Measurements from ENCODE around the gene ARFGAP1.

The ARFGAP1 gene

DNA sequence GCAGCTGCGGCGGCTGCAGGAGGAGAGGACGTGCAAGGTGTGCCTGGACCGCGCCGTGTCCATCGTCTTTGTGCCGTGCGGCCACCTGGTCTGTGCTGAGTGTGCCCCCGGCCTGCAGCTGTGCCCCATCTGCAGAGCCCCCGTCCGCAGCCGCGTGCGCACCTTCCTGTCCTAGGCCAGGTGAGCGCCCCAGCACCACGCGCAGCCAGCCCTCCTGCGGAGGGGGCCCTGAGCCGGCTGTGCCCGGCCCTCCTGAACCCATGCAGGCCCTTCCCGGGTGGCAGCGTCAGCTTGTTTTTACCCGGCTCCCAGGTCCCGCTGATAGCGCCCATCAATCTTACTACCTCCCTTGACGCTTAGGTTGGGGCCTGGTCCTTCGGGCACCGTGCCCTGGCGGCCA, 33.2 kb upstream of the ARFGAP1 start:
- in situ Hi-C loops (cut with HindIII; ENCODE audit: low sequenced_read_pairs) = no loop called here
- DNase-seq (ENCODE audit: low read depth, low spot score) = no peak
- H3K4me3 ChIP-seq (ENCODE audit: low read depth, low read length) = no peak overlapping the region
- TF ChIP-seq, protein P1, sequence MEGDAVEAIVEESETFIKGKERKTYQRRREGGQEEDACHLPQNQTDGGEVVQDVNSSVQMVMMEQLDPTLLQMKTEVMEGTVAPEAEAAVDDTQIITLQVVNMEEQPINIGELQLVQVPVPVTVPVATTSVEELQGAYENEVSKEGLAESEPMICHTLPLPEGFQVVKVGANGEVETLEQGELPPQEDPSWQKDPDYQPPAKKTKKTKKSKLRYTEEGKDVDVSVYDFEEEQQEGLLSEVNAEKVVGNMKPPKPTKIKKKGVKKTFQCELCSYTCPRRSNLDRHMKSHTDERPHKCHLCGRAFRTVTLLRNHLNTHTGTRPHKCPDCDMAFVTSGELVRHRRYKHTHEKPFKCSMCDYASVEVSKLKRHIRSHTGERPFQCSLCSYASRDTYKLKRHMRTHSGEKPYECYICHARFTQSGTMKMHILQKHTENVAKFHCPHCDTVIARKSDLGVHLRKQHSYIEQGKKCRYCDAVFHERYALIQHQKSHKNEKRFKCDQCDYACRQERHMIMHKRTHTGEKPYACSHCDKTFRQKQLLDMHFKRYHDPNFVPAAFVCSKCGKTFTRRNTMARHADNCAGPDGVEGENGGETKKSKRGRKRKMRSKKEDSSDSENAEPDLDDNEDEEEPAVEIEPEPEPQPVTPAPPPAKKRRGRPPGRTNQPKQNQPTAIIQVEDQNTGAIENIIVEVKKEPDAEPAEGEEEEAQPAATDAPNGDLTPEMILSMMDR (IDR thresholded peaks at IDR 0.05; ENCODE audit: low read depth, low read length) = no peak

DNA sequence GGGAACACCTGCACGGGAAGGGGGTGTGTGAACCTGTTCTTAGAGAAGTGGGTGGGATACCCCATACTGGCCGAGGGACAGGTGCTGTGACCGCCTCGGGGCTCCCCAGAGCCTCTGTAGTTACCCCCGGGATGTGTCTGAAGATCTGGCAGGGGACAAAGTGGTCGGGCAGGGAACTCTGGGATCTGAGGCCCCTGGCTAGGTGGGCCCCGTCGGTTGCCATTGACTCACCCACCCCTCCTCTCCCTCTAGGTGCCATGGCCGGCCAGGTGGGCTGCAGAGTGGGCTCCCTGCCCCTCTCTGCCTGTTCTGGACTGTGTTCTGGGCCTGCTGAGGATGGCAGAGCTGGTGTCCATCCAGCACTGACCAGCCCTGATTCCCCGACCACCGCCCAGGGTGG, 32.6 kb upstream of the ARFGAP1 start:
- DNase-seq (ENCODE audit: low read depth, low spot score) = no peak
- TF ChIP-seq, protein P1 (IDR thresholded peaks at IDR 0.05; ENCODE audit: low read depth, low read length) = no peak
- no peak overlapping the region for H3K4me3 ChIP-seq (ENCODE audit: low read depth, low read length)
- in situ Hi-C loops (cut with HindIII; ENCODE audit: low sequenced_read_pairs) = no loop called here

DNA sequence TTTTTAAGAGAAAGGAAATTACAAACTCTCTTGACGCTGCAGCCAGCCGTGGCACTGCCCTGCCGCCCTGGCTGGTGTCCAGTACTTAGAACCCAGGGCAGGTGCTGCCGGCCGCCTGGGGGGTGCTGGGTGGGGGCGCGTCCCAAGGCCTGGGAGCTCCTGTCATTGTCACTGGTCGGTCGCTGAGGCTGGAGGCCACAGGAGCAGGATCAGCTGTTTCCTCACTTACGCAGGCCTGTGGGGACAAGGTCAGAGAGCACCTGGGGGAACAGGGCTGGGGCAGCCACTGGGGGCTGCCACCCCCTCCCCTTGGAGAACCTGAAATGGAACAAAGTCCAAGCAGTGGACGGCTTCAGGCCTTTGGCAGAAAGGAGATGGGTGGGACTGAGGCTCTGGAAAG, 31.3 kb upstream of the ARFGAP1 start:
- no peak overlapping the region for H3K4me3 ChIP-seq (ENCODE audit: low read depth, low read length)
- TF ChIP-seq, protein P1 (IDR thresholded peaks at IDR 0.05; ENCODE audit: low read depth, low read length) = no peak
- DNase-seq (ENCODE audit: low read depth, low spot score) = no peak
- in situ Hi-C loops (cut with HindIII; ENCODE audit: low sequenced_read_pairs) = no loop called here

DNA sequence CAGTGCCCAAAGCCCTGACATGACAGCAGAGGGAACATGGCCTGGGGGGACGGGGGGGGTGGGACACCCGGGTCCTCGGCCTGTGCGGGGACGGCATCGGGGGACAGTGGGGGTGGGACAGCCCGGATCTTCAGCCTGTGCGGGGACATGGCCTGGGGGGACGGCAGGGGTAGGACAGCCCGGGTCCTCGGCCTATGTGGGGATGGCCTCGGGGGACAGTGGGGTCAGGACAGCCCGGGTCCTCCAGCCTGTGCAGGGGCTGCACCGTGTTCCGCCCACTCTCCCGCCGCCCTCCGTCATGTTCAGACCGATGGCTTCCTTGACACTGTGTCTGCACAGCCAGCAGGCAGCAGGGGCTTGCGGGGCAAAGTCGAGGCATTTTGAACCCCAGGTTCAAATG, 29.9 kb upstream of the ARFGAP1 start:
- TF ChIP-seq, protein P1 (IDR thresholded peaks at IDR 0.05; ENCODE audit: low read depth, low read length) = no peak
- no peak overlapping the region for H3K4me3 ChIP-seq (ENCODE audit: low read depth, low read length)
- no peak for DNase-seq (ENCODE audit: low read depth, low spot score)
- in situ Hi-C loops (cut with HindIII; ENCODE audit: low sequenced_read_pairs) = no loop called here

DNA sequence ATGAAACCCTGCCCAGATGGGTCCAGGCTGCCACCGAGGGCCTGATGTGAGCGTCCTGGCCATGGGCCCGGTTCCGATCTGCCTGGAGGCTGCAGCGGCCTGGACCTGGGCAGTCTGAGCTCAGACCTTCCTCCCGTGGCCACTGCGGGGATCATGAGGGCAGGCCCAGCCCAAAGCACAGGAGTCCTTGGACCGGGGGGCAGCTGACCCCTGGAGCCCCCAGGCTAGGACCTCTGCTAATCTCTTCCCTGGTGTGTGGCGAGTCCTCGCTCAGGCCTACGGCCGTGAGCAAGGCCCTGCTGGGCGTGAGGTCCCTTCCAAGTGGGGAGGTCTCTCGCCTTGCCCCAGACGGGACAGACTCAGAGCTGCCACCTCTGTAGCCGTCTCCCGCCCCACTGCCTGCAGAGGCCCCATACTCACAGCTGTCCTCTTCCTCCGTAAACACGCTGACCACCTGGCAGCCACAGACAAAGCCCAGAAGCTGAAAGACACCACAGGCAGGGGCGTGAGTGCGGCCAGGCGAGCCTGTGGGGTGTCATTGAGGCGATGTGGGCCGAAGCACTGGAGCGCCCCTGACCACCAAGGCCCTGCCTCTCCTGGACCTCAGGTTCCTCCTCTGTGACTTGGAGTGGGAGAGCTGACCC, 28.9 kb upstream of the ARFGAP1 start:
- DNase-seq (ENCODE audit: low read depth, low spot score) = no peak
- in situ Hi-C loops (cut with HindIII; ENCODE audit: low sequenced_read_pairs) = no loop called here
- TF ChIP-seq, protein P1 (IDR thresholded peaks at IDR 0.05; ENCODE audit: low read depth, low read length) = no peak
- no peak overlapping the region for H3K4me3 ChIP-seq (ENCODE audit: low read depth, low read length)

DNA sequence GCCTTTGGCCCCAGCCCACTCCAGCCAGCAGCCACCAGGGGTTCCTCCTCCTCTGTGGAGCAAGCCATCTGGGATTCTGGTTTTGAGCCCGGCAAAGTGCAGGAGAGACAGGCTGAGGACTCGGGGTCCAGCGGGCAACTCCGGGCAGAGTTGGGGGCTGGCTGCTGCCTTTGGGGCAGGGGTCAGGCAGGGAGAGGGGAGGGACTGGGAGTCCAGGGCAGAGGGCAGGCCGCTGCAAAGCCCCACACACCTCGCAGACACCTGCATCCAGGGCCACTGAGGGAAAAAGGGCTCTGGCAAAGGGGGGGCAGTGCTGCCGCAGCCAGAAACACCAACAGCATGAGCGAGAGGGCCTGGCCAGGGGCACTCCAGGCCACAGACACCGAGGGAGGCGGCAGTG, 28.1 kb upstream of the ARFGAP1 start:
- TF ChIP-seq, protein P1 (IDR thresholded peaks at IDR 0.05; ENCODE audit: low read depth, low read length) = no peak
- in situ Hi-C loops (cut with HindIII; ENCODE audit: low sequenced_read_pairs) = no loop called here
- DNase-seq (ENCODE audit: low read depth, low spot score) = no peak
- H3K4me3 ChIP-seq (ENCODE audit: low read depth, low read length) = no peak overlapping the region
